ENCODE results near the gene ACADVL. TPM values are rescaled to one million over a fixed set of nuclear protein-coding genes. Genes with fewer than 3 reads are reported as not detected.
A peak's percentile ranks its signal among the peaks of the same experiment; 100 is the strongest.

The ACADVL gene
- total and polyA plus RNA-seq, 2 experiments from 2014 or later, result 441 to 453 TPM

GRCh38 chr17:7259555-7259889 is 39.8 kb downstream of the ACADVL start:
- no peak for TF ChIP-seq EZH2 (IDR thresholded peaks at IDR 0.05; ENCODE audit: insufficient read depth, poor library complexity, severe bottlenecking)
- TF ChIP-seq EZH2phosphoT487 (IDR thresholded peaks at IDR 0.05; ENCODE audit: insufficient read depth, low read depth), result no peak
- Histone ChIP-seq H3K9ac (no peak overlapping the region), H3K4me2 (ENCODE audit: unreplicated experiment) (no peak overlapping the region), H3K27ac (no peak overlapping the region), H3K79me2 (ENCODE audit: insufficient read depth) (peaks cover 9% of the 10 kb centered on the region), H3K9me2 (ENCODE audit: insufficient read depth) (no peaks in the 10 kb centered on the region), H3K9me3 (ENCODE audit: low read depth) (no peaks in the 10 kb centered on the region), H4K20me1 (ENCODE audit: insufficient read depth) (no peaks in the 10 kb centered on the region), H3K4me1 (ENCODE audit: insufficient read depth) (peaks cover 16% of the 10 kb centered on the region), H3K36me3 (ENCODE audit: low read depth) (peaks cover 23% of the 10 kb centered on the region; the same call in 1 of the 2 replicates), H2AFZ (no peak overlapping the region), H3F3A (ENCODE audit: insufficient read depth) (peaks cover 16% of the 10 kb centered on the region), H3K27me3 (replicated peaks; ENCODE audit: insufficient read depth) (no peaks in the 10 kb centered on the region), H3K4me3 (no peak overlapping the region)
- no peak for DNase-seq
- WGBS, 2 experiments (ENCODE audit: low coverage in 1 of 2, low lambda C conversion rate in 2 of 2, missing lambda C conversion rate in 2 of 2), result 94 to 97% methylated on average over 6 of the region's 6 CpGs
- in situ Hi-C loops (cut with MboI), result no loop called here

GRCh38 chr17:7260151-7260550 is 40.4 kb downstream of the ACADVL start:
- no peaks in the 10 kb centered on the region for H3K9me3 ChIP-seq (ENCODE audit: low read depth)
- H3K4me2 ChIP-seq (ENCODE audit: unreplicated experiment), result no peak overlapping the region
- H3K9ac ChIP-seq, result no peak overlapping the region
- 0 out of 2 replicates have a peak, but pooled peaks cover 2% of the 10 kb centered on the region for H3K79me2 ChIP-seq (ENCODE audit: insufficient read depth)
- H3F3A ChIP-seq (ENCODE audit: insufficient read depth), result peaks cover 18% of the 10 kb centered on the region
- peaks cover 19% of the 10 kb centered on the region for H3K4me1 ChIP-seq (ENCODE audit: insufficient read depth)
- no peak overlapping the region for H2AFZ ChIP-seq
- 75 to 100% methylated on average over 3 to 4 of the region's 4 CpGs for WGBS, 2 experiments (ENCODE audit: low coverage in 1 of 2, low lambda C conversion rate in 2 of 2, missing lambda C conversion rate in 2 of 2)
- no peaks in the 10 kb centered on the region for H4K20me1 ChIP-seq (ENCODE audit: insufficient read depth)
- no peaks in the 10 kb centered on the region for H3K9me2 ChIP-seq (ENCODE audit: insufficient read depth)
- in situ Hi-C loops (cut with MboI), result no loop called here
- no peaks in the 10 kb centered on the region for H3K27me3 ChIP-seq (replicated peaks; ENCODE audit: insufficient read depth)
- no peak overlapping the region for H3K4me3 ChIP-seq
- DNase-seq, result no peak
- peaks cover 18% of the 10 kb centered on the region; the same call in 1 of the 2 replicates for H3K36me3 ChIP-seq (ENCODE audit: low read depth)
- no peak overlapping the region for H3K27ac ChIP-seq
- TF ChIP-seq EZH2 (IDR thresholded peaks at IDR 0.05; ENCODE audit: insufficient read depth, poor library complexity, severe bottlenecking) (no peak), EZH2phosphoT487 (IDR thresholded peaks at IDR 0.05; ENCODE audit: insufficient read depth, low read depth) (no peak)

- no peaks in the 10 kb centered on the region for H3K79me2 ChIP-seq (ENCODE audit: insufficient read depth)
- DNase-seq, result peak; percentile 58
- peak overlapping the region; percentile 84 for H3K4me2 ChIP-seq (ENCODE audit: unreplicated experiment)
- in situ Hi-C loops (cut with MboI), result no loop called here
- no peaks in the 10 kb centered on the region for H3K27me3 ChIP-seq (replicated peaks; ENCODE audit: insufficient read depth)
- peaks cover 18% of the 10 kb centered on the region; the same call in 1 of the 2 replicates for H3K36me3 ChIP-seq (ENCODE audit: low read depth)
- peaks cover 19% of the 10 kb centered on the region for H3F3A ChIP-seq (ENCODE audit: insufficient read depth)
- no peak overlapping the region for H3K27ac ChIP-seq
- no peaks in the 10 kb centered on the region for H4K20me1 ChIP-seq (ENCODE audit: insufficient read depth)
- H3K9me2 ChIP-seq (ENCODE audit: insufficient read depth), result no peaks in the 10 kb centered on the region
- no peaks in the 10 kb centered on the region for H3K9me3 ChIP-seq (ENCODE audit: low read depth)
- H3K4me3 ChIP-seq, result peak overlapping the region; percentile 65
- H3K9ac ChIP-seq, result peak overlapping the region; percentile 75
- H3K4me1 ChIP-seq (ENCODE audit: insufficient read depth), result peaks cover 19% of the 10 kb centered on the region
- peak overlapping the region; percentile 85 for H2AFZ ChIP-seq
- no peak for TF ChIP-seq EZH2 (IDR thresholded peaks at IDR 0.05; ENCODE audit: insufficient read depth, poor library complexity, severe bottlenecking)
- no peak for TF ChIP-seq EZH2phosphoT487 (IDR thresholded peaks at IDR 0.05; ENCODE audit: insufficient read depth, low read depth)
- WGBS, 2 experiments (ENCODE audit: low coverage in 1 of 2, low lambda C conversion rate in 2 of 2, missing lambda C conversion rate in 2 of 2), result 10 to 12% methylated on average over 38 to 44 of the region's 54 CpGs
Measured at GRCh38 chr17:7260651-7261378, 41.1 kb downstream of the ACADVL start.

GRCh38 chr17:7261379-7262191 is 41.8 kb downstream of the ACADVL start:
- Histone ChIP-seq H3K4me3 (peak overlapping the region; percentile 65), H4K20me1 (ENCODE audit: insufficient read depth) (no peaks in the 10 kb centered on the region), H3K9me2 (ENCODE audit: insufficient read depth) (no peaks in the 10 kb centered on the region), H3K9me3 (ENCODE audit: low read depth) (no peaks in the 10 kb centered on the region), H3K4me2 (ENCODE audit: unreplicated experiment) (peak overlapping the region; percentile 84), H3K4me1 (ENCODE audit: insufficient read depth) (peaks cover 19% of the 10 kb centered on the region), H3K79me2 (ENCODE audit: insufficient read depth) (no peaks in the 10 kb centered on the region), H3K27ac (no peak overlapping the region), H2AFZ (peak overlapping the region; percentile 85), H3F3A (ENCODE audit: insufficient read depth) (peaks cover 23% of the 10 kb centered on the region), H3K27me3 (replicated peaks; ENCODE audit: insufficient read depth) (no peaks in the 10 kb centered on the region), H3K36me3 (ENCODE audit: low read depth) (peaks cover 11% of the 10 kb centered on the region; the same call in 1 of the 2 replicates), H3K9ac (peak overlapping the region; percentile 75)
- DNase-seq, result peak; percentile 31
- in situ Hi-C loops (cut with MboI), result no loop called here
- WGBS, 2 experiments (ENCODE audit: low coverage in 1 of 2, low lambda C conversion rate in 2 of 2, missing lambda C conversion rate in 2 of 2), result 11 to 13% methylated on average over 45 to 47 of the region's 71 CpGs
- TF ChIP-seq EZH2 (IDR thresholded peaks at IDR 0.05; ENCODE audit: insufficient read depth, poor library complexity, severe bottlenecking), result no peak
